GM12878 (cell line): ENCODE measurements around the gene ZNF423. TPM values are rescaled to one million over a fixed set of nuclear protein-coding genes. Genes with fewer than 3 reads are reported as not detected.

Source experiments
- ATAC-seq: fragments of 200-7000 bp; cut with Tn5 transposase; 3 replicates; pipeline ENCODE4 v1.9.1; 2020; ENCODE audit warnings: mild to moderate bottlenecking, moderate library complexity
- BruUV-seq: library from RNA; stranded (reverse); fragments of 400-500 nt; replicated peaks from 2 replicates; lab custom pipeline; 2021; lab: Mats Ljungman, UMichigan
- CTCF ChIA-PET: fragments of 300-600 bp; sonication (Branson Sonifier 250); formaldehyde crosslinking; extraction: SDS; loops from one replicate; lab custom pipeline; 2021; ENCODE audit warnings: inconsistent platforms; lab: Yijun Ruan, JAX
- POLR2A ChIA-PET: fragments of 350-600 bp; formaldehyde crosslinking; extraction: SDS; loops from one replicate; lab custom pipeline; 2021; ENCODE audit warnings: inconsistent platforms; lab: Charles Lee
- RAD21 ChIA-PET: fragments of 300-600 bp; sonication (Branson Sonifier 250); formaldehyde crosslinking; loops from one replicate; lab custom pipeline; 2023; ENCODE audit warnings: antibody characterized with exemption; ENCODE audit not compliant: unreplicated experiment; lab: Charles Lee
- SMC1A ChIA-PET: fragments of 300-600 bp; sonication (Branson Sonifier 250); formaldehyde crosslinking; loops from one replicate; lab custom pipeline; 2023; ENCODE audit not compliant: unreplicated experiment, uncharacterized antibody; lab: Charles Lee
- DNase-seq: peaks from one replicate; pipeline ENCODE4 v3.0.0-alpha.2; 2011; ENCODE audit warnings: low read depth, low spot score
- FAIRE-seq: peaks from 3 replicates; lab custom pipeline; 2011; peaks lifted over from hg19 to GRCh38; lab: Jason Lieb, UNC
- H2AFZ ChIP-seq: 2 replicates; pipeline ENCODE4 v1.6.0; 2011; ENCODE audit warnings: low read depth, low read length, control low read depth; ENCODE audit not compliant: control insufficient read depth
- H3K27ac ChIP-seq: 2 replicates; pipeline ENCODE4 v1.5.1; 2011; ENCODE audit warnings: control low read depth; ENCODE audit not compliant: control insufficient read depth, insufficient read depth
- H3K27me3 ChIP-seq, 2 experiments: replicated peaks in 1 of 2; 2 replicates each; pipeline versions ENCODE4 v1.6.0 to v1.6.1; 2011; ENCODE audit warnings: low read length in 1 of 2; ENCODE audit not compliant: control insufficient read depth in 2 of 2, insufficient read depth in 2 of 2
- H3K36me3 ChIP-seq, 2 experiments: 2 replicates each; pipeline ENCODE4 v1.5.1; 2011; ENCODE audit warnings: low read length in 1 of 2; ENCODE audit not compliant: control insufficient read depth in 2 of 2, insufficient read depth in 2 of 2
- H3K4me1 ChIP-seq: 2 replicates; pipeline ENCODE4 v1.6.1; 2011; ENCODE audit warnings: mild to moderate bottlenecking, low read length, moderate library complexity, mixed read lengths; ENCODE audit not compliant: control insufficient read depth, insufficient read depth
- H3K4me2 ChIP-seq: 2 replicates; pipeline ENCODE4 v1.6.0; 2011; ENCODE audit warnings: control low read depth; ENCODE audit not compliant: control insufficient read depth, insufficient read depth
- H3K4me3 ChIP-seq: fragments of 200-600 bp; sonication (generic); 2 replicates; pipeline ENCODE4 v1.5.1; 2016
- H3K79me2 ChIP-seq: 2 replicates; pipeline ENCODE4 v1.6.0; 2011; ENCODE audit warnings: low read length; ENCODE audit not compliant: control insufficient read depth, insufficient read depth
- H3K9ac ChIP-seq: 2 replicates; pipeline ENCODE4 v1.8.0; 2011; ENCODE audit warnings: low read length, control low read depth, mixed read lengths; ENCODE audit not compliant: control insufficient read depth, insufficient read depth
- H3K9me3 ChIP-seq: replicated peaks from 3 replicates; pipeline ENCODE4 v1.5.1; 2011; ENCODE audit warnings: mild to moderate bottlenecking, low read length; ENCODE audit not compliant: control insufficient read depth, insufficient read depth
- H4K20me1 ChIP-seq: 2 replicates; pipeline ENCODE4 v1.6.0; 2011; ENCODE audit not compliant: control insufficient read depth, insufficient read depth
- ASH2L ChIP-seq: fragments of 300-600, 200-600 bp; sonication (generic); IDR thresholded peaks from 2 replicates; pipeline ENCODE4 v1.6.1; 2017; ENCODE audit warnings: low read depth, mild to moderate bottlenecking, borderline replicate concordance
- CHD4 ChIP-seq: fragments of 200-600 bp; sonication (generic); IDR thresholded peaks from 2 replicates; pipeline ENCODE4 v1.6.1; 2016; ENCODE audit warnings: mild to moderate bottlenecking
- GABPA ChIP-seq: IDR thresholded peaks from 2 replicates; pipeline ENCODE4 v1.6.1; 2014; ENCODE audit warnings: antibody characterized with exemption, low read depth, mild to moderate bottlenecking, inconsistent platforms
- HCFC1 ChIP-seq: fragments of 150-350 bp; IDR thresholded peaks from 2 replicates; pipeline ENCODE4 v1.6.1; 2014; ENCODE audit warnings: low read length
- KDM1A ChIP-seq: fragments of 200-600 bp; sonication (generic); IDR thresholded peaks from 2 replicates; pipeline ENCODE4 v1.6.1; 2016; ENCODE audit warnings: borderline replicate concordance
- NFIC ChIP-seq: IDR thresholded peaks from 2 replicates; pipeline ENCODE4 v1.6.1; 2012; ENCODE audit warnings: low read depth, mild to moderate bottlenecking, inconsistent platforms, low read length, moderate library complexity
- RAD21 ChIP-seq: IDR thresholded peaks from 2 replicates; pipeline ENCODE4 v1.6.1; 2011; ENCODE audit warnings: mild to moderate bottlenecking, low read depth, low read length, moderate library complexity; ENCODE audit not compliant: insufficient read depth
- SIX5 ChIP-seq: IDR thresholded peaks from 2 replicates; pipeline ENCODE4 v1.6.1; 2011; ENCODE audit warnings: mild to moderate bottlenecking, low read depth, low read length, moderate library complexity; ENCODE audit not compliant: severe bottlenecking
- SMARCA5 ChIP-seq: fragments of 450-650 bp; IDR thresholded peaks from 2 replicates; pipeline ENCODE4 v1.6.1; 2017; ENCODE audit warnings: mild to moderate bottlenecking
- WRNIP1 ChIP-seq: IDR thresholded peaks from 2 replicates; pipeline ENCODE4 v1.6.1; 2011; ENCODE audit warnings: low read depth, low read length, improper control_type of control experiment, borderline replicate concordance
- ZBTB33 ChIP-seq: fragments of 450-650 bp; IDR thresholded peaks from 2 replicates; pipeline ENCODE4 v1.6.1; 2017; ENCODE audit warnings: mild to moderate bottlenecking
- ZNF217 ChIP-seq: fragments of 450-650 bp; IDR thresholded peaks from 2 replicates; pipeline ENCODE4 v1.6.1; 2017; ENCODE audit warnings: antibody characterized with exemption, mild to moderate bottlenecking
- WGBS: methylation state at CpG from one replicate; pipeline ENCODE4 v1.1.6; 2016; ENCODE audit warnings: low lambda C conversion rate; ENCODE audit not compliant: insufficient replicate concordance, insufficient coverage; ENCODE audit errors: missing lambda C conversion rate; 5-methylcytosine and 5-hydroxymethylcytosine counted together
- in situ Hi-C: fragments of 300-500 bp; cut with MboI; formaldehyde crosslinking; loops from 9 replicates; pipeline ENCODE4 v1.14.3; 2018; ENCODE audit warnings: mixed read lengths
- intact Hi-C: fragments of 100-400 bp; cut with micrococcal nuclease; formaldehyde crosslinking; loops from one replicate; pipeline ENCODE4 v1.14.2; 2022; ENCODE audit not compliant: unreplicated experiment
- polyA plus RNA-seq, 11 experiments: library from polyadenylated mRNA; depleted of rRNA in 4 of 11; unstranded in 6 of 11; stranded (reverse) in 5 of 11; fragments of >200 nt; fragmentation: Nextera tagmentation in 4 of 11; fragmentation: Illumina TruSeq in 1 of 11; extraction: Ambion mirVana in 4 of 11; extraction: Trizol in 1 of 11; gene quantifications; 1 replicate in 1 of 11; 2 replicates in 10 of 11; pipeline versions ENCODE4 v1.2.1 to v1.2.3, GENCODE V29; 2011 to 2016; ENCODE audit warnings: inconsistent platforms in 2 of 11, missing spikeins in 2 of 11, low read depth in 1 of 11
- total RNA-seq, 4 experiments: library from RNA; depleted of rRNA in 3 of 4; stranded (reverse); fragments of >200 nt in 3 of 4; fragmentation: Illumina TruSeq in 1 of 4; extraction: Trizol in 1 of 4; gene quantifications; 2 replicates each; pipeline versions ENCODE4 v1.2.1 to v1.2.3, GENCODE V29; 2013 to 2021
- TF ChIP-seq, protein P1 (sequence below): IDR thresholded peaks from 2 replicates; pipeline ENCODE4 v1.6.1; 2012; ENCODE audit warnings: improper control_type of control experiment, low read depth, low read length; ENCODE audit not compliant: insufficient replicate concordance
- TF ChIP-seq, protein P2 (sequence below): IDR thresholded peaks from 2 replicates; pipeline ENCODE4 v1.6.1; 2011; ENCODE audit warnings: borderline replicate concordance, low read depth, mild to moderate bottlenecking, moderate library complexity, mixed read lengths, low read length; ENCODE audit not compliant: insufficient read depth; ENCODE audit errors: extremely low read length
- TF ChIP-seq, protein P3 (sequence below): IDR thresholded peaks from 2 replicates; pipeline ENCODE4 v1.6.1; 2011; ENCODE audit warnings: mild to moderate bottlenecking, low read depth, low read length, moderate library complexity; ENCODE audit not compliant: insufficient replicate concordance

Gene ZNF423
- total and polyA plus RNA-seq, 10 of the 15 experiments (the other 5 are each of a cell fraction or from before 2014, with no cell fraction given): 0.03 to 0.64 (median 0.10) TPM

DNA sequence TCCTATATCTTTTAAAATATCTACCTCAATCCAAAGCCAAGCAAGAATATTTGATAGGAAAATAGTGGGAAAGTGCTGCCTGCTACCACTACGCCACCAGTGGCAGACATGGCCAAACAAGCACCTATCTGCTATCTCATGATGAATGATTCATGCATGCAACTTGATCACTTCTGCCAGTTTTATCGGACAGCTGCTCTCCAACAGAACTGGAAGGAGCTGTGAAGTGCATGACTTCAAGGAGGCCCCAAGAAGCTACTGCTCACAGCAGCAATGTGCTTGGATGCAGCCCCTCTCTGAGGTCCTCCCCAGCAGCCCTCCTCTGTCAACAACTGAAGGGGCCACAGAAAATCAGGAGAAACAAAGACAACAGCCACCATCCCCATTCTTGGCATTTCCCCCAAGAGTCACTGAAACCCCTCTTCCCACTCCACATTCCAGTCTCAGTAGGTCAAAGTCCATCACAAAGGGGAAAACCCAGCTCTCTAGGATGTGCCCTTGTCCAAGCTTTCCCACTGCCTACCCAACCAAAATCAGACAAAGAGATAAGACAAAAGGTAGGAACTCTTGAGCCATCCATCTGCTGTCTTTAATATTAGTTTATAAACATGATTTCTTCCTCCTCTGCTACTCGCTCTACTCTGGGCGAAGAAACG is 267.1 kb downstream of the ZNF423 start:
- H3K4me1 ChIP-seq: peaks cover 10% of the 10 kb centered on the region
- H3K4me2 ChIP-seq: no peak overlapping the region
- FAIRE-seq: no peak
- DNase-seq: no peak
- H2AFZ ChIP-seq: no peak overlapping the region
- no peaks in the 10 kb centered on the region for H4K20me1 ChIP-seq
- H3K9ac ChIP-seq: no peak overlapping the region
- in situ Hi-C loops (no loop called here), intact Hi-C loops (no loop called here)
- no peaks in the 10 kb centered on the region for H3K79me2 ChIP-seq
- RAD21 ChIA-PET: no interaction called here
- WGBS: 44% methylated on average over 5 of the region's 5 CpGs
- no peaks in the 10 kb centered on the region for H3K9me3 ChIP-seq
- ATAC-seq: no peak
- no peak overlapping the region for H3K27ac ChIP-seq
- POLR2A ChIA-PET: no interaction called here
- no TSS peak for BruUV-seq
- no peaks in the 10 kb centered on the region for H3K36me3 ChIP-seq
- CTCF ChIA-PET: interaction anchor here (0.7 to 2.1 kb wide), 3 partner anchors 68 to 181 kb away, joined by 3 to 11 read pairs (median 4); no protein-coding TSS in a partner anchor
- SMC1A ChIA-PET: no interaction called here
- no peak overlapping the region for H3K4me3 ChIP-seq
- H3K27me3 ChIP-seq: no peaks in the 10 kb centered on the region; a peak in 1 of 4 replicates
- TF ChIP-seq ZNF217: no peak
- TF ChIP-seq GABPA: no peak
- TF ChIP-seq, protein P1, sequence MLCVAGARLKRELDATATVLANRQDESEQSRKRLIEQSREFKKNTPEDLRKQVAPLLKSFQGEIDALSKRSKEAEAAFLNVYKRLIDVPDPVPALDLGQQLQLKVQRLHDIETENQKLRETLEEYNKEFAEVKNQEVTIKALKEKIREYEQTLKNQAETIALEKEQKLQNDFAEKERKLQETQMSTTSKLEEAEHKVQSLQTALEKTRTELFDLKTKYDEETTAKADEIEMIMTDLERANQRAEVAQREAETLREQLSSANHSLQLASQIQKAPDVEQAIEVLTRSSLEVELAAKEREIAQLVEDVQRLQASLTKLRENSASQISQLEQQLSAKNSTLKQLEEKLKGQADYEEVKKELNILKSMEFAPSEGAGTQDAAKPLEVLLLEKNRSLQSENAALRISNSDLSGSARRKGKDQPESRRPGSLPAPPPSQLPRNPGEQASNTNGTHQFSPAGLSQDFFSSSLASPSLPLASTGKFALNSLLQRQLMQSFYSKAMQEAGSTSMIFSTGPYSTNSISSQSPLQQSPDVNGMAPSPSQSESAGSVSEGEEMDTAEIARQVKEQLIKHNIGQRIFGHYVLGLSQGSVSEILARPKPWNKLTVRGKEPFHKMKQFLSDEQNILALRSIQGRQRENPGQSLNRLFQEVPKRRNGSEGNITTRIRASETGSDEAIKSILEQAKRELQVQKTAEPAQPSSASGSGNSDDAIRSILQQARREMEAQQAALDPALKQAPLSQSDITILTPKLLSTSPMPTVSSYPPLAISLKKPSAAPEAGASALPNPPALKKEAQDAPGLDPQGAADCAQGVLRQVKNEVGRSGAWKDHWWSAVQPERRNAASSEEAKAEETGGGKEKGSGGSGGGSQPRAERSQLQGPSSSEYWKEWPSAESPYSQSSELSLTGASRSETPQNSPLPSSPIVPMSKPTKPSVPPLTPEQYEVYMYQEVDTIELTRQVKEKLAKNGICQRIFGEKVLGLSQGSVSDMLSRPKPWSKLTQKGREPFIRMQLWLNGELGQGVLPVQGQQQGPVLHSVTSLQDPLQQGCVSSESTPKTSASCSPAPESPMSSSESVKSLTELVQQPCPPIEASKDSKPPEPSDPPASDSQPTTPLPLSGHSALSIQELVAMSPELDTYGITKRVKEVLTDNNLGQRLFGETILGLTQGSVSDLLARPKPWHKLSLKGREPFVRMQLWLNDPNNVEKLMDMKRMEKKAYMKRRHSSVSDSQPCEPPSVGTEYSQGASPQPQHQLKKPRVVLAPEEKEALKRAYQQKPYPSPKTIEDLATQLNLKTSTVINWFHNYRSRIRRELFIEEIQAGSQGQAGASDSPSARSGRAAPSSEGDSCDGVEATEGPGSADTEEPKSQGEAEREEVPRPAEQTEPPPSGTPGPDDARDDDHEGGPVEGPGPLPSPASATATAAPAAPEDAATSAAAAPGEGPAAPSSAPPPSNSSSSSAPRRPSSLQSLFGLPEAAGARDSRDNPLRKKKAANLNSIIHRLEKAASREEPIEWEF: no peak
- TF ChIP-seq ZBTB33: no peak
- TF ChIP-seq HCFC1: no peak
- no peak for TF ChIP-seq SMARCA5
- no peak for TF ChIP-seq WRNIP1
- no peak for TF ChIP-seq KDM1A
- TF ChIP-seq NFIC: no peak
- no peak for TF ChIP-seq SIX5
- TF ChIP-seq, protein P2, sequence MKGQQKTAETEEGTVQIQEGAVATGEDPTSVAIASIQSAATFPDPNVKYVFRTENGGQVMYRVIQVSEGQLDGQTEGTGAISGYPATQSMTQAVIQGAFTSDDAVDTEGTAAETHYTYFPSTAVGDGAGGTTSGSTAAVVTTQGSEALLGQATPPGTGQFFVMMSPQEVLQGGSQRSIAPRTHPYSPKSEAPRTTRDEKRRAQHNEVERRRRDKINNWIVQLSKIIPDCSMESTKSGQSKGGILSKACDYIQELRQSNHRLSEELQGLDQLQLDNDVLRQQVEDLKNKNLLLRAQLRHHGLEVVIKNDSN: no peak
- TF ChIP-seq CHD4: no peak
- no peak for TF ChIP-seq ASH2L
- TF ChIP-seq, protein P3, sequence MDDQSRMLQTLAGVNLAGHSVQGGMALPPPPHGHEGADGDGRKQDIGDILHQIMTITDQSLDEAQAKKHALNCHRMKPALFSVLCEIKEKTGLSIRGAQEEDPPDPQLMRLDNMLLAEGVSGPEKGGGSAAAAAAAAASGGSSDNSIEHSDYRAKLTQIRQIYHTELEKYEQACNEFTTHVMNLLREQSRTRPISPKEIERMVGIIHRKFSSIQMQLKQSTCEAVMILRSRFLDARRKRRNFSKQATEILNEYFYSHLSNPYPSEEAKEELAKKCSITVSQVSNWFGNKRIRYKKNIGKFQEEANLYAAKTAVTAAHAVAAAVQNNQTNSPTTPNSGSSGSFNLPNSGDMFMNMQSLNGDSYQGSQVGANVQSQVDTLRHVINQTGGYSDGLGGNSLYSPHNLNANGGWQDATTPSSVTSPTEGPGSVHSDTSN: no peak
- no peak for TF ChIP-seq RAD21
